CD4-positive, alpha-beta T cell treated with Interleukin-6 at 100 ng/mL for 8 hours (primary cell): ENCODE data around the gene RAB31.
"Not testable (repeated sequence)": the region's sequence is repeated elsewhere in the genome, so short reads cannot be mapped to it uniquely, and the experiment has no call there.

Experiments used
- DNase-seq: peaks from one replicate; pipeline ENCODE4 v3.0.0-alpha.2; 2020; ENCODE audit warnings: mixed read lengths, low spot score

The RAB31 gene

GRCh38 chr18:9708057-9708433 is at the start of gene RAB31:
Gene RAB31, plus strand, starts transcription at chr18:9708301. Its CDS starts 105 bp downstream, at chr18:9708406.
- no peak for DNase-seq

GRCh38 chr18:9659499-9660375 is 48.4 kb upstream of the RAB31 start:
- DNase-seq = no peak

GRCh38 chr18:9661564-9661963 is 46.5 kb upstream of the RAB31 start:
- DNase-seq = no peak

- no peak for DNase-seq
Observed at GRCh38 chr18:9663377-9663776, 44.7 kb upstream of the RAB31 start.

GRCh38 chr18:9665314-9665713 is 42.8 kb upstream of the RAB31 start:
- no peak for DNase-seq

- no peak for DNase-seq
Observed at GRCh38 chr18:9666548-9666947, 41.6 kb upstream of the RAB31 start.

GRCh38 chr18:9669016-9669415 is 39.1 kb upstream of the RAB31 start:
- DNase-seq = no peak

GRCh38 chr18:9671214-9671613 is 36.9 kb upstream of the RAB31 start:
- no peak for DNase-seq

GRCh38 chr18:9673296-9674251 is 34.5 kb upstream of the RAB31 start:
- DNase-seq = peak; percentile 15

GRCh38 chr18:9678216-9678615 is 29.9 kb upstream of the RAB31 start:
- DNase-seq = not testable (repeated sequence)

GRCh38 chr18:9679125-9679524 is 29.0 kb upstream of the RAB31 start:
- no peak for DNase-seq

- no peak for DNase-seq
Observed at GRCh38 chr18:9681217-9681616, 26.9 kb upstream of the RAB31 start.

- DNase-seq = no peak
Observed at GRCh38 chr18:9682572-9682971, 25.5 kb upstream of the RAB31 start.

- no peak for DNase-seq
Observed at GRCh38 chr18:9683418-9684396, 24.4 kb upstream of the RAB31 start.

GRCh38 chr18:9684881-9685614 is 23.1 kb upstream of the RAB31 start:
- DNase-seq = no peak

- DNase-seq = no peak
Observed at GRCh38 chr18:9685615-9685890, 22.5 kb upstream of the RAB31 start.

GRCh38 chr18:9688036-9688741 is 19.9 kb upstream of the RAB31 start:
- no peak for DNase-seq

- no peak for DNase-seq
Observed at GRCh38 chr18:9689253-9689652, 18.8 kb upstream of the RAB31 start.

GRCh38 chr18:9690418-9691188 is 17.5 kb upstream of the RAB31 start:
- DNase-seq = no peak

- no peak for DNase-seq
Observed at GRCh38 chr18:9691235-9691634, 16.9 kb upstream of the RAB31 start.
